ENCODE data around the gene STIM2.

GRCh38 chr4:27005501-27005900 lies 144.9 kb downstream of the STIM2 start:
- TF ChIP-seq EZH2 (IDR thresholded peaks at IDR 0.05; ENCODE audit: low read length, missing control alignments): no peak
- no peak for TF ChIP-seq CTCF (conservative IDR thresholded peaks at IDR 0.05 in 1 of 2, IDR thresholded peaks at IDR 0.05 in 1 of 2; ENCODE audit: low read depth in 1 of 2, low read length in 2 of 2)
